WTC11 (cell line): ENCODE results near the gene CDK6. TPM values are rescaled to one million over a fixed set of nuclear protein-coding genes. Genes with fewer than 3 reads are reported as not detected.

ENCODE experiments used
- ATAC-seq: fragments of 200-7000 bp; cut with Tn5 transposase; 2 replicates; pipeline ENCODE4 v1.10.0; 2021; ENCODE audit warnings: mild to moderate bottlenecking, moderate library complexity
- CTCF ChIA-PET: fragments of 300-600 bp; sonication (Branson Sonifier 250); formaldehyde crosslinking; loops from one replicate; lab custom pipeline; 2021; ENCODE audit warnings: antibody characterized with exemption; lab: Charles Lee
- POLR2A ChIA-PET: fragments of 350-600 bp; sonication (Branson Sonifier 250); formaldehyde crosslinking; loops from one replicate; lab custom pipeline; 2021; ENCODE audit warnings: antibody characterized with exemption; lab: Charles Lee
- DNase-seq: peaks from one replicate; pipeline ENCODE4 v3.0.0; 2021; ENCODE audit warnings: low spot score
- H3K27ac Mint-ChIP-seq: 2 replicates; pipeline ENCODE4 v1.8.0; 2021; ENCODE audit warnings: mixed read lengths
- H3K27me3 Mint-ChIP-seq: 2 replicates; pipeline ENCODE4 v1.8.0; 2021; ENCODE audit warnings: low read depth, mild to moderate bottlenecking, moderate library complexity, mixed read lengths
- H3K36me3 Mint-ChIP-seq: 2 replicates; pipeline ENCODE4 v1.8.0; 2021; ENCODE audit warnings: mixed read lengths
- H3K4me1 Mint-ChIP-seq: 2 replicates; pipeline ENCODE4 v1.8.0; 2022; ENCODE audit warnings: mixed read lengths
- H3K4me3 Mint-ChIP-seq: 2 replicates; pipeline ENCODE4 v1.8.0; 2021; ENCODE audit warnings: mild to moderate bottlenecking, moderate library complexity, mixed read lengths
- H3K9me3 Mint-ChIP-seq: 2 replicates; pipeline ENCODE4 v1.8.0; 2021; ENCODE audit warnings: mixed read lengths
- CDX4 ChIP-seq: fragments of 250-450 bp; sonication (Bioruptor Pico); IDR thresholded peaks from 2 replicates; pipeline ENCODE4 v1.9.0; 2021; ENCODE audit warnings: moderate library complexity, mild to moderate bottlenecking, inconsistent platforms, borderline replicate concordance
- CREM ChIP-seq: sonication (generic); formaldehyde crosslinking; IDR thresholded peaks from 2 replicates; pipeline ENCODE4 v1.8.1; 2022; ENCODE audit warnings: mild to moderate bottlenecking, missing genetic modification reagents, moderate library complexity
- ESRRA ChIP-seq: sonication (generic); formaldehyde crosslinking; IDR thresholded peaks from 2 replicates; pipeline ENCODE4 v1.8.1; 2022; ENCODE audit warnings: mild to moderate bottlenecking, missing genetic modification reagents, borderline replicate concordance
- GABPB1 ChIP-seq: sonication (generic); formaldehyde crosslinking; IDR thresholded peaks from 2 replicates; pipeline ENCODE4 v1.8.1; 2023; ENCODE audit warnings: mild to moderate bottlenecking, missing genetic modification reagents
- IRF2 ChIP-seq: sonication (generic); formaldehyde crosslinking; IDR thresholded peaks from 2 replicates; pipeline ENCODE4 v1.8.0; 2022; ENCODE audit warnings: low read depth, missing genetic modification reagents, borderline replicate concordance
- MLX ChIP-seq: sonication (generic); formaldehyde crosslinking; IDR thresholded peaks from 2 replicates; pipeline ENCODE4 v1.8.1; 2023; ENCODE audit warnings: mild to moderate bottlenecking, missing genetic modification reagents, moderate library complexity
- ZNF416 ChIP-seq: fragments of 250-450 bp; sonication (Bioruptor Pico); IDR thresholded peaks from 2 replicates; pipeline ENCODE4 v1.9.0; 2021; ENCODE audit warnings: mild to moderate bottlenecking, inconsistent platforms
- total RNA-seq: library from RNA; stranded (reverse); gene quantifications from 3 replicates; pipeline ENCODE4 v1.2.3, GENCODE V29; 2021
- TF ChIP-seq, protein P1 (sequence below): fragments of 250-450 bp; sonication (Bioruptor Pico); IDR thresholded peaks from 2 replicates; pipeline ENCODE4 v2.1.2; 2022; ENCODE audit warnings: mild to moderate bottlenecking, moderate library complexity
- TF ChIP-seq, protein P2 (sequence below): sonication (generic); formaldehyde crosslinking; IDR thresholded peaks from 2 replicates; pipeline ENCODE4 v1.8.0; 2023; ENCODE audit warnings: missing genetic modification reagents
- TF ChIP-seq, protein P3 (sequence below): sonication (generic); formaldehyde crosslinking; IDR thresholded peaks from 2 replicates; pipeline ENCODE4 v1.8.0; 2023; ENCODE audit warnings: missing genetic modification reagents, mild to moderate bottlenecking, borderline replicate concordance
- TF ChIP-seq, protein P4 (sequence below): sonication (generic); formaldehyde crosslinking; IDR thresholded peaks from 2 replicates; pipeline ENCODE4 v1.8.1; 2022; ENCODE audit warnings: missing genetic modification reagents, borderline replicate concordance
- TF ChIP-seq, protein P5 (sequence below): sonication (generic); formaldehyde crosslinking; IDR thresholded peaks from 2 replicates; pipeline ENCODE4 v1.8.1; 2023; ENCODE audit warnings: mild to moderate bottlenecking, missing genetic modification reagents, moderate library complexity
- TF ChIP-seq, protein P6 (sequence below): fragments of 250-450 bp; sonication (Bioruptor Pico); conservative IDR thresholded peaks from 2 replicates; pipeline ENCODE4 v1.9.0; 2021; ENCODE audit warnings: mild to moderate bottlenecking

Gene CDK6
- total RNA-seq, 1 experiment from 2014 or later = 47.2 TPM

GRCh38 chr7:92682330-92682729 is 154.0 kb downstream of the CDK6 start:
- peaks cover 5% of the 10 kb centered on the region; the same call in 1 of the 2 replicates for H3K27me3 Mint-ChIP-seq
- H3K4me3 Mint-ChIP-seq = no peak overlapping the region
- H3K36me3 Mint-ChIP-seq = no peaks in the 10 kb centered on the region
- POLR2A ChIA-PET = no interaction called here
- TF ChIP-seq, protein P1, sequence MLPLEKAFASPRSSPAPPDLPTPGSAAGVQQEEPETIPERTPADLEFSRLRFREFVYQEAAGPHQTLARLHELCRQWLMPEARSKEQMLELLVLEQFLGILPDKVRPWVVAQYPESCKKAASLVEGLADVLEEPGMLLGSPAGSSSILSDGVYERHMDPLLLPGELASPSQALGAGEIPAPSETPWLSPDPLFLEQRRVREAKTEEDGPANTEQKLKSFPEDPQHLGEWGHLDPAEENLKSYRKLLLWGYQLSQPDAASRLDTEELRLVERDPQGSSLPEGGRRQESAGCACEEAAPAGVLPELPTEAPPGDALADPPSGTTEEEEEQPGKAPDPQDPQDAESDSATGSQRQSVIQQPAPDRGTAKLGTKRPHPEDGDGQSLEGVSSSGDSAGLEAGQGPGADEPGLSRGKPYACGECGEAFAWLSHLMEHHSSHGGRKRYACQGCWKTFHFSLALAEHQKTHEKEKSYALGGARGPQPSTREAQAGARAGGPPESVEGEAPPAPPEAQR (CRISPR knock-in tag) = no peak
- TF ChIP-seq CREM (CRISPR knock-in tag) (no peak), MLX (CRISPR knock-in tag) (no peak)
- TF ChIP-seq, protein P2, sequence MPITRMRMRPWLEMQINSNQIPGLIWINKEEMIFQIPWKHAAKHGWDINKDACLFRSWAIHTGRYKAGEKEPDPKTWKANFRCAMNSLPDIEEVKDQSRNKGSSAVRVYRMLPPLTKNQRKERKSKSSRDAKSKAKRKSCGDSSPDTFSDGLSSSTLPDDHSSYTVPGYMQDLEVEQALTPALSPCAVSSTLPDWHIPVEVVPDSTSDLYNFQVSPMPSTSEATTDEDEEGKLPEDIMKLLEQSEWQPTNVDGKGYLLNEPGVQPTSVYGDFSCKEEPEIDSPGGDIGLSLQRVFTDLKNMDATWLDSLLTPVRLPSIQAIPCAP = no peak
- TF ChIP-seq, protein P3, sequence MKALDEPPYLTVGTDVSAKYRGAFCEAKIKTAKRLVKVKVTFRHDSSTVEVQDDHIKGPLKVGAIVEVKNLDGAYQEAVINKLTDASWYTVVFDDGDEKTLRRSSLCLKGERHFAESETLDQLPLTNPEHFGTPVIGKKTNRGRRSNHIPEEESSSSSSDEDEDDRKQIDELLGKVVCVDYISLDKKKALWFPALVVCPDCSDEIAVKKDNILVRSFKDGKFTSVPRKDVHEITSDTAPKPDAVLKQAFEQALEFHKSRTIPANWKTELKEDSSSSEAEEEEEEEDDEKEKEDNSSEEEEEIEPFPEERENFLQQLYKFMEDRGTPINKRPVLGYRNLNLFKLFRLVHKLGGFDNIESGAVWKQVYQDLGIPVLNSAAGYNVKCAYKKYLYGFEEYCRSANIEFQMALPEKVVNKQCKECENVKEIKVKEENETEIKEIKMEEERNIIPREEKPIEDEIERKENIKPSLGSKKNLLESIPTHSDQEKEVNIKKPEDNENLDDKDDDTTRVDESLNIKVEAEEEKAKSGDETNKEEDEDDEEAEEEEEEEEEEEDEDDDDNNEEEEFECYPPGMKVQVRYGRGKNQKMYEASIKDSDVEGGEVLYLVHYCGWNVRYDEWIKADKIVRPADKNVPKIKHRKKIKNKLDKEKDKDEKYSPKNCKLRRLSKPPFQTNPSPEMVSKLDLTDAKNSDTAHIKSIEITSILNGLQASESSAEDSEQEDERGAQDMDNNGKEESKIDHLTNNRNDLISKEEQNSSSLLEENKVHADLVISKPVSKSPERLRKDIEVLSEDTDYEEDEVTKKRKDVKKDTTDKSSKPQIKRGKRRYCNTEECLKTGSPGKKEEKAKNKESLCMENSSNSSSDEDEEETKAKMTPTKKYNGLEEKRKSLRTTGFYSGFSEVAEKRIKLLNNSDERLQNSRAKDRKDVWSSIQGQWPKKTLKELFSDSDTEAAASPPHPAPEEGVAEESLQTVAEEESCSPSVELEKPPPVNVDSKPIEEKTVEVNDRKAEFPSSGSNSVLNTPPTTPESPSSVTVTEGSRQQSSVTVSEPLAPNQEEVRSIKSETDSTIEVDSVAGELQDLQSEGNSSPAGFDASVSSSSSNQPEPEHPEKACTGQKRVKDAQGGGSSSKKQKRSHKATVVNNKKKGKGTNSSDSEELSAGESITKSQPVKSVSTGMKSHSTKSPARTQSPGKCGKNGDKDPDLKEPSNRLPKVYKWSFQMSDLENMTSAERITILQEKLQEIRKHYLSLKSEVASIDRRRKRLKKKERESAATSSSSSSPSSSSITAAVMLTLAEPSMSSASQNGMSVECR = no peak
- DNase-seq (no peak), ATAC-seq (no peak)
- CTCF ChIA-PET = no interaction called here
- no peak overlapping the region for H3K27ac Mint-ChIP-seq
- peaks cover 42% of the 10 kb centered on the region for H3K4me1 Mint-ChIP-seq
- H3K9me3 Mint-ChIP-seq = no peaks in the 10 kb centered on the region

- CTCF ChIA-PET = no interaction called here
- POLR2A ChIA-PET = no interaction called here
- peaks cover 5% of the 10 kb centered on the region; the same call in 1 of the 2 replicates for H3K27me3 Mint-ChIP-seq
- peaks cover 42% of the 10 kb centered on the region for H3K4me1 Mint-ChIP-seq
- no peak overlapping the region for H3K27ac Mint-ChIP-seq
- DNase-seq (no peak), ATAC-seq (no peak)
- H3K9me3 Mint-ChIP-seq = no peaks in the 10 kb centered on the region
- TF ChIP-seq GABPB1 (no peak), IRF2 (CRISPR knock-in tag) (no peak), CDX4 (CRISPR knock-in tag) (no peak), ESRRA (CRISPR knock-in tag) (no peak), ZNF416 (CRISPR knock-in tag) (no peak), MLX (CRISPR knock-in tag) (no peak)
- TF ChIP-seq, protein P4, sequence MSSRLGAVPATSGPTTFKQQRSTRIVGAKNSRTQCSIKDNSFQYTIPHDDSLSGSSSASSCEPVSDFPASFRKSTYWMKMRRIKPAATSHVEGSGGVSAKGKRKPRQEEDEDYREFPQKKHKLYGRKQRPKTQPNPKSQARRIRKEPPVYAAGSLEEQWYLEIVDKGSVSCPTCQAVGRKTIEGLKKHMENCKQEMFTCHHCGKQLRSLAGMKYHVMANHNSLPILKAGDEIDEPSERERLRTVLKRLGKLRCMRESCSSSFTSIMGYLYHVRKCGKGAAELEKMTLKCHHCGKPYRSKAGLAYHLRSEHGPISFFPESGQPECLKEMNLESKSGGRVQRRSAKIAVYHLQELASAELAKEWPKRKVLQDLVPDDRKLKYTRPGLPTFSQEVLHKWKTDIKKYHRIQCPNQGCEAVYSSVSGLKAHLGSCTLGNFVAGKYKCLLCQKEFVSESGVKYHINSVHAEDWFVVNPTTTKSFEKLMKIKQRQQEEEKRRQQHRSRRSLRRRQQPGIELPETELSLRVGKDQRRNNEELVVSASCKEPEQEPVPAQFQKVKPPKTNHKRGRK = no peak
- TF ChIP-seq, protein P5, sequence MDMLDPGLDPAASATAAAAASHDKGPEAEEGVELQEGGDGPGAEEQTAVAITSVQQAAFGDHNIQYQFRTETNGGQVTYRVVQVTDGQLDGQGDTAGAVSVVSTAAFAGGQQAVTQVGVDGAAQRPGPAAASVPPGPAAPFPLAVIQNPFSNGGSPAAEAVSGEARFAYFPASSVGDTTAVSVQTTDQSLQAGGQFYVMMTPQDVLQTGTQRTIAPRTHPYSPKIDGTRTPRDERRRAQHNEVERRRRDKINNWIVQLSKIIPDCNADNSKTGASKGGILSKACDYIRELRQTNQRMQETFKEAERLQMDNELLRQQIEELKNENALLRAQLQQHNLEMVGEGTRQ (CRISPR knock-in tag) = no peak
- TF ChIP-seq, protein P6, sequence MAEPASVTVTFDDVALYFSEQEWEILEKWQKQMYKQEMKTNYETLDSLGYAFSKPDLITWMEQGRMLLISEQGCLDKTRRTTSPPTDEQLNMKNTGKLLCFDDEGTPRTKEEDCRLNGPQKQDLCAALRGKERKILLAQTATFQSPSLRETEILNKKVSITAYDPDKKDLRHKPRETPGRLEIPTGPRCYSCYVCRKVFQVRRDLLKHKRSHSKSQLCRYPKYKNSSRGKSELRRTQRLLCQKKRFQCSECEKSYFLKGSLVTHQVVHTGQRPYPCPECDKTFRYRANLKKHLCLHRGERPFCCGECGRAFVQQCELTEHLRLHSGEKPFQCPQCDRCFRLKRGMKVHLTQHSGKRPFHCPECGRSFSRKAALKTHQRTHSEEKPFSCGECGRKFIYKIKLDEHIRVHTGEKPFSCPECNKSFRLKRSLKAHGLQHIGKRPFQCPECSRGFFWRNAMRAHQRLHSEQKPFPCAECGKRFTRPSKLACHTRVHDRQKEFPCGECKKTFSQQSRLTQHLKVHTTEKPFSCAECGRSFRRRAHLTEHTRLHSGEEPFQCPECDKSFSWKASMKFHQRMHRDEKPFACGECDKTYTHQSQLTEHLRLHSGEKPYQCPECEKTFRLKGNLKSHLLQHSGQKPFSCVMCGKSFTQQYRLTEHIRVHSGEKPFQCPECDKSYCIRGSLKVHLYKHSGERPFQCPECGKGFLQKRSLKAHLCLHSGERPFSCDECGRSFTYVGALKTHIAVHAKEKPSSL (CRISPR knock-in tag) = no peak
- TF ChIP-seq, all 79 proteins: peak for 0
- Mint-ChIP-seq H3K4me3 (no peak overlapping the region), H3K36me3 (no peaks in the 10 kb centered on the region)
Observed at GRCh38 chr7:92681633-92682032, 154.7 kb downstream of the CDK6 start.
